ENCODE measurements around the gene FGFRL1. TPM values are rescaled to one million over a fixed set of nuclear protein-coding genes. Genes with fewer than 3 reads are reported as not detected.

FGFRL1 gene
- total RNA-seq, 1 donor from 2014 or later = 26.6 TPM

DNA sequence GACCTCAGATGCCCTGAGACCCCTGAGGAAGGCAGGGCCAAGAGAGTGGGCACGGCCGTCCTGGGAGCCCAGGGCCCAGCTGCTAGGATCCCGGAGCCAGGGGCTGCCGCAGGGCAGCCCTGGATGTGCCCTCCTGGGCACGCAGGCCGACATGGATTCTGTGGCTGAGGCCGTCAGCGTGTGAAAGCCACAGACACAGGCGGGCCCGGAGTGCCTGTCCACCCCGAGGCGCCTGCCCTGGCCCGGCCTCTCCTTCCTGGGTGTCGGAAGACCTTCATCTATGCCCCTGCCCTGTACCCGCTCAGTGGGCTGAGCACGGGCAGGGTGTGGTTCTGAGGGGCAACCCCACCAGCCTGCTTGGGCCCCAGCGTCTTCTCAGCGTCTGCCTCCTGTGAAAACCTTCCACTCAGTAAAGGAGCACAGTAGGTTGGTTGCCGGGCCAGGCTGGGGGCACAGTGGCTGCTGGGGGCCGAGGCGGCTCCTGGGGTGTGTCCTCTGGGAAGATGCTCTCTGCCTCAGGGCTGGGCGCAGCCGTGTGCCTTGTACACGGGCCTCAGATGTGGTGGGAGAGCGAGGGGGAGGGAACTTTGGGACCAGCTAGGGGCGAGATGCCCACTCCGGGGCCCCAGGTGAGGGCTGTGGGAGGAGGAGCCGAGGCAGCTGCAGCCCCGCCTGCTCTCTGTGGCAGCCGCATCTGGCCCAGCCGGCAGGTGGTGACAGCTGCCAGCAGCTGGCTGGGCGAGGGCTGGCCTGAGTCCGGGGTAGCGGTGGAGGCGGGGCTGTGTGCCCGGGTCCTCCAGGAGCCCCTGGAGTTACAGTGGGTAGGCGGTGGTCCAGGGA lies 20.8 kb downstream of the FGFRL1 start:
- no peak for DNase-seq
- intact Hi-C loops (cut with micrococcal nuclease) = no loop called here
- ATAC-seq = no peak

DNA sequence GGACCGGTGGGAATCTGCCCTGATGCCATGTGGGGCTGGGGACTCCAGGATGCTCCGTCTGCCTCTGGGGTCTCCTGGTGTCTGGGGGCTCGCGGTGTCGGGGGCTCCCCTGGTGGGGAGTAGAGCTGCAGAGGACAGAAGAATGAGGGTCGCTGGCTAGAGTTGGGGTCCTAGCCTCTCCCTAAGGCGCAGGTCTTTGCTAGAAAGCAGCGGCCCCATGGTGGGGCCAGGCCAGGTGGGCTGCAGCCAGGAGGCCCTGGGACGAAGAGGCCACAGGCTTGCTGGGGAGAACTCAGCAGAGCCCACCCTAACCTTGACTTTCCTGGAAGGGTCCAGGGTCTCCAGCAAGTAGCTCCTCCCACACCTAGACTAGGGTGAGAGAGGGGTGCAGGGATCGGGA lies 21.4 kb downstream of the FGFRL1 start:
- intact Hi-C loops (cut with micrococcal nuclease) = no loop called here
- no peak for ATAC-seq
- DNase-seq = no peak

DNA sequence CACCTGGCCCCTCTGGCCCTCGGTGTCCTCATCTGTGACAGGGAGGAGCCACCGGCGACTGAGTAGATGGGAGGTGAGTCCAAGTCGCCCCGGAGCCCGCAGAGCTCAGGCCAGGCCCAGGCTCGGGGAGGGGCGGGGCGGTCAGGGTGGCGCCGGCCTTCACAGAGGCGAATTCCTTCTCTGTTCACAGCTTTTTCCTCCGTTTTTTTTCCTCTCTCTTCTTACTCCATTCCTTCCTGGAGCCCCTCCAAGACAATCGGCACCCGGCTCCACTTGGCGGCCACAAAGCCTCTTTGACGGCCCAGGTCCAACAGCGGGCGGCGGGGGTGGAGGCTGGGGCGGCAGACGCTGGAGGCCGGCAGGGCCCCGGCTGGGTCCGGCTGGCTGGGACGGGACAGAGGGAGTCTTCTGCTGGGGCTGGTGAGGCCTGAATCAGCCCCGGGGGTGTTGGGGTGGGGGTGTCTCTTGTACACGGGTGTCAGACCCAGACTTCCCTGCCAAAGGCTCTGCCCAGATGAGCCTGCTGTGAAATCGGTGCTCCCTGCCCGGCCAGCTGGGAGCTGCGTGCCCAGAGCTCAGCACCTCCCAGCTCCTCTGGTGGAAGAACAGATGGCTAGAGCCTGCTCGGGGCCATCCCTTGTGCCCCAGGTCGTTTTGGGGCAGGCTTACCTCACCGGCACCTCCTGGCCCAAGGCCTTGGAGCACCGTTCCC lies 22.6 kb downstream of the FGFRL1 start:
- ATAC-seq (peak; percentile 59), DNase-seq (peak; percentile 67)
- intact Hi-C loops (cut with micrococcal nuclease) = no loop called here

DNA sequence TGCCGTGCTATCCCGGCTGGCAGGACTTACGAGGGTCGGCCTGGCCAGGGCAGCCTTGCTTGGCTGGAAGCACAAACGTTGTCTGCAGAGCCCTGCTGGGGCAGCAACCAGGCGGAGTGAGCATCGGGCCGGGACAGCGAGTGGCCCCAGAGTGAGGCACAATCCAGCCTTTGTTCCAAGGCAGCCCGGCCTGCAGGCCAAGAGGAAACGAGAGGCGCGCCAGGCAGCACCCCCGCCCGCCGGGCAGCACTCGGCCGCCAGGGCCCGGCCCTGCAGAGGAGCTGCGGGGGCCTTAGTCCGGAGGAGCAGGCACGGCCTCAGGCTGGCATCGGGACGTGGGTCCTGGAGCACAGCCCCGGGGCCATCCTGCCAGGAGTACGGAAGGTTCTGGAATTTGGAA lies 24.1 kb downstream of the FGFRL1 start:
- ATAC-seq (peak; percentile 62), DNase-seq (peak; percentile 64)
- intact Hi-C loops (cut with micrococcal nuclease) = no loop called here

DNA sequence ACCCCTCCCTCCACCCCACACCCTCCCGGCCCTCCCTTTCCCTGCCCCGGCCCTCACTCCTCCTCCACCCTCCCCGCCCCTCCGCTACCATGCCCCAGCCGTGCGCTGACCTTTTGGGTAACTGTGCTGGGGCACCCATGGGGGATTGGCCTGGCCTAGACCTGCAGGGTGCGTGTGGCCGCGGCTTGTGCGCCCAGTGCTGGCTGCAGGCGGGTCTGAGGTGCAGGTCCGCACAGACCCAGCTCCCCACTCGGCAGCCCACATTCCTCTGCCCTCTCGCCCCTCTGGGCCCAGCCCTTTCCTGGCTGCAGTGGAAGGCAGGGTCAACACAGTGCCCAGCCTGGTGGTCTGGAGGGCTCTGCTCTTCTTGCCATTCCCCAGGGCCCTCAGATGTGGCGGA lies 24.7 kb downstream of the FGFRL1 start:
- intact Hi-C loops (cut with micrococcal nuclease) = no loop called here
- ATAC-seq = no peak
- no peak for DNase-seq

DNA sequence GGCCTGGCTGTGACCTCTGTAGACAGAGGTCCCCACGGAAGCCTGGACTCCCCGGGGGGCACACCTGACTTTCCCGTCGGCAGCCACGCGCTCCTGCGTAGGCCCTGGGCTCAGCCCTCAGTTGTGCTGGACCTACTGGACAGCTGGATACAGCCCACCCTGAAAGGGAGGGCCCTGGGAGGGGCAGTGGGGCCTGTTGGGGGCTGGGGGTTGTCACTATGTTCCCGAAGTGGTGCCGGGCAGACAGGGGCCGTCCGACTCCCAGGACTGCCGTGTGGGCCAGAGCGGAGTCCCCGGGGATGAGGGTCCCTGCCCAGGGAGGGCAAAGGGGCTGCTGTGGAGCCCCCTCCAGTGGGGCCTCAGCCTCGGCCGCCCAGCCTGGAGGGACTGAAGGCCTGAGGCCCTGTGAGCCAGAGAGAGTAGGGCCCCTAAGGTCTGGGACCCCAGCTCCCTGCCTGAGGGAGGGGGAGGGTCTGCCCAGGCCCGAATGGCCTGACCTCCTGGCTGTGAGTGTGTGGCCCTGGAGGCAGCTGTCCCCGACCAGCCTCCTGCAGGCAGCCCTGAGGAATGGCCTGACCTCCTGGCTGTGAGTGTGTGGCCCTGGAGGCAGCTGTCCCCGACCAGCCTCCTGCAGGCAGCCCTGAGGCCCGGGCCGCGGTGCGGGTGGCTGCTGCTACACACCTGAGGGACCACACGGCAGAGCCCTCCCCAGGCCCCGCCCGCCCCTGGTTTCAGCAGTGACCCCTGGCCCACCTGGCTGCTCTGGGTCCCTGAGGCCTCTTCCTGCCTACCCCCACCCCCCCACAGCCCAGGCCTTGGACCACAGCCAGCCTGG lies 25.8 kb downstream of the FGFRL1 start:
- DNase-seq (no peak), ATAC-seq (no peak)
- intact Hi-C loops (cut with micrococcal nuclease) = no loop called here

DNA sequence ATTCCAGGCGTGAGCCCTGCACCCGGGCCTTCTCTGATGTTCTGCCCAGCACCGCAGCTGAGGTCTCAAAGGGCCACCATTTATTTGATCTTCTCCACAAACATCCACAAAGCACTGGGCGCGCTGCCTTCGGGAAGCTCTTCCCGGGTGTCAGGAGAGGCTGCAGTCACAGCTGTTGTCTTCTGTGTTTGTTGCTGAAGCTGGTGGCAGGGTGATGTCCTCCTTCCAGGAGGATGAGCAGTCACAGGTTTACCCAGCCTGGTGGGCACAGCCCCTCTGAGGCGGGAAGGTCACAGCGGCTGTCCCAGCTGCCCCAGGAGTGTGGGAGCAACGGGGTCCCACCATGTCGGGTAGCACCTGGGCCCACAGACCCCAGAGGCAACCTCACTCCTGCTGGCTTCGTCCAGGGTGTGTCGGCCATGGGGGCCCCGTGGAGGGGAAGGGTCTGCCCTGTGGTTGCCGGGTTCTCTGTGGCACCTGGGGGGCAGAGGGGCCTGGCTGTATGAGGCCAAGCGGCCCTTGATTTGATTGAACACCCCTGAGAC lies 27.6 kb downstream of the FGFRL1 start:
- ATAC-seq (no peak), DNase-seq (no peak)
- intact Hi-C loops (cut with micrococcal nuclease) = no loop called here

DNA sequence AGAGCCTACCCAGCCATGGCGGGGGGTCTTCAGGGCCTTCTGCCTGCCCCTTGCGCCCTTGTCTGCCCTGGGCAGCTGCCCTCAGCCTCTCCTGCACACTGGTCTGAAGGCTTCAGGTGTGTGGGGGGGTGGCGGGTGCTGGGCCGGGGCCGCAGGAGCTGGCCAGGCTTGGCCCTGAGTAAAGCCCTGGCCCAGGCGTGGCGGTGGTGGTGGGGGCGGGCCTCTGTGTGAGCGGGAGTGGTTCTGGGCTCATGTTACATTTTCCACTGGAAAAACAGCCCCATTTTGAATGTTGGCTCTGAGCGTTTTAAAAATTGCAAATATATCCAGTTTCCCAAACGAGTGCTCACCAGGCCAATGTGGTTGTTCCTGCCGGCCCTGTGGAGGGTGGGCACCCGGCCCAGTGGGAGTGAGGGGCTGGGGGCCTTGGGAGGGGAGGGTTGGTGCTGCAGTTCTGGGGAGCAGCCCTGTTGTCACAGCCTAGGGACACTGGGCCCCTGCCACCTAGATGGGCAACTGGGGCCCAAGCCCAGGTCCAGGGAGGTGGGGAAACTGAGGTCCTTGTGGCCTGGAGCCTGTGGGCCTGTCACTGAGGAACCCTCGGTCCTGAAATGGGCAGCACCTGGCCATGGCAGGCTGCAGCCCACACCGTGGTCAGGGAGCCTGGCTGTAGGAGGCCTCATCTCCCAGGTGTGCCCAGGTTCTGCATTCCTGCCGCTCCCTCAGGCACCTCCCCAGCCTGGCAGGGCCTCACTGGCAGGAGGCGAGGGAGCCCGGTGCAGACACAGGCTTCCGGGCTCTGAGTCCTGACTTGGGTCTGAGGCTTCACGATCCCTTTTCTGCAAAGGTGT lies 28.3 kb downstream of the FGFRL1 start:
- intact Hi-C loops (cut with micrococcal nuclease) = no loop called here
- ATAC-seq (peak; percentile 12), DNase-seq (peak; percentile 59)

DNA sequence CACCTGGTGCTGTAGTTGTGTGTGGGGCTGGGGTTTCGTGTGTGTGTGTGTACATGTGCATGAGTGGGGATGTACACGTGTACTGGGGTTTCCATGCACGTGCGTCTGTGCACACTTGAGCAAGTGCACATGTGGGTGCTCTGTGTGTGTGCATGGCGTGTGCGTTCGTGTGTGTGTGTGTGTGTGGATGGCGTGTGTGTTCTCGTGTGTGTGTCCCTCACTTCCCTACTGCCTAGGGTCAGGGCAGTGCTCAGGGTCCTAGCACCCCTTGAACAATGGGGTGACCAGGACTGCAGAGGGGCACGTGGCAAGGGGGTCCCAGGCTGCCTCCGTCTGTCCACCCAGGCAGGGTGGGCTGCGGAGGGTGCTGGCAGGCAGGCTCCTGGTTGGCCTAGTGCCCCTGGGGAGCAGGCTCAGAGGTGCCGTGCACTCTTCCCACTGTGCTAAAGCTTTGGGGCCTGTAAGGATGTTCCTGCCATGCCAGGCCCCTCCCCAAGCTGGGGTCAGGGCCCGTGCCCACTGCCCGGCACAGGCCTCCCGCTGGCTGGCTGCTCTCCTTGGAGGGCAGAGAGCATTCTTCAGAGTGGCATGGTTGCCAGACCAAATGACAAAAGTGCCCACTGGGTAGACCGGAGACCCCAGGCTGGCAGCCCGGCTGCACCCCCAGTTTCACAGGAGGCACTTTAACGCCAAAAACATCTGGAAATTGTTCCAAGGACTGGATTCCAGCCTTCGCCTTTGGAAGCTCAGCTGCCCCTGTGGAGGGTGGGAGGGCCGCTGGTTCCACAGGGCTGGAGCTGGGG lies 29.1 kb downstream of the FGFRL1 start:
- ATAC-seq (no peak), DNase-seq (peak; percentile 24)
- intact Hi-C loops (cut with micrococcal nuclease) = no loop called here

DNA sequence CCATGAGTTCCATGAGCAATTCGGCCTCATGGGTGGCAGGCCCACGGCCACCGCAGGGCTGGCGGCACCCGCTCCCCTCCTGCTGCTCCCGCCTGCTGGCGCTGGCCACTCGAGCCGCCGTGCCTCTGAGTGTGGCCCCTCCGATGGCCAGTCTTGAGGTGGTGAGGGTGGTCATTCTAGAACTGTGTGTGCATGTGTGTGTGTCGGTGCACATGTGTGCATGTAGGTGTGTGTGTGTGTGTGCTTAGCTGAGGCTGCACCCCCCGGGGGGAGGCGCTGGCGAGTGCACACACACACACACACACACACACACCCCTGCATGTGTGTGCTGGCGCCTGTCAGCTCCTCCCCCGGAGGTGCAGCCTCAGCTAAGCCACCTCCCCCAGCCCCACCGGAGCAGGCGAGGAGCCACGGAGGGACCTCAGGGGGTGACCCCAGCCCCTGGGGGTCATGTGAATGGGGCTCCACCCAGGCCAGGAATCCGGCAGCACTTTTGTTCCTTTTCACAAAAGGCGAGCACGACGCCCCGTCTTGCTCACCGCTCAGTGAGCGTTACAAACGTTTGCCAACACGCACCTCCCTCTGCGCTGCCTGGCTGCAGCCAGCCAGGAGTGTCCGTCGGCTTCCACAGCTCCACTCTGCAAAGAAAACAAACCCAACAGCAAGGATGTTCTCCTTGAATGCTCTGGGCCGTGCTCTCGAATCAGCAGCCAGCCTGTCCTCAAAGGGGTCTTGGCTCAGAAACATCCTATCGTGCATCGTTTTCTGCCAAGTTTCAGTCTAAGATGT lies 29.9 kb downstream of the FGFRL1 start:
- intact Hi-C loops (cut with micrococcal nuclease) = no loop called here
- no peak for ATAC-seq
- DNase-seq = peak; percentile 41

DNA sequence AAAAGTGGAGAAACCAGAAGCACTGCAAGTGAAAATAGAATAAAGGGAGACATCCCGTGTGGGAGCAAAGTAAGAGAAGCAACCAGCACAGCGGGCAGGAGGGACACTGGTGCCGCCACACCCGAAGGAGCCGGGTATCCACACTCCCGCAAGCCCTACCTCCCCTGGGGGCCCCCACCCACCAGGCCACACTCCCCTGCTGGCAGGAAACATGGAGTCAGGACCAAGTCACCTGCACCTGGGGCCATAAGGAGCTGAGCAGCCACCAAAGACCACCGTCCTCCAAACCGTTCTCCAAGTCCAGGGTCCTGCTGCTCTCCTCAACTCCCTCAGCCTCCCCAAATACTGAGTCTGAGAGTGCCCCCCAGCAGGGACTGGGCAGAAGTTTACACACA lies 30.5 kb downstream of the FGFRL1 start:
- ATAC-seq = no peak
- DNase-seq = peak; percentile 14
- intact Hi-C loops (cut with micrococcal nuclease) = no loop called here

DNA sequence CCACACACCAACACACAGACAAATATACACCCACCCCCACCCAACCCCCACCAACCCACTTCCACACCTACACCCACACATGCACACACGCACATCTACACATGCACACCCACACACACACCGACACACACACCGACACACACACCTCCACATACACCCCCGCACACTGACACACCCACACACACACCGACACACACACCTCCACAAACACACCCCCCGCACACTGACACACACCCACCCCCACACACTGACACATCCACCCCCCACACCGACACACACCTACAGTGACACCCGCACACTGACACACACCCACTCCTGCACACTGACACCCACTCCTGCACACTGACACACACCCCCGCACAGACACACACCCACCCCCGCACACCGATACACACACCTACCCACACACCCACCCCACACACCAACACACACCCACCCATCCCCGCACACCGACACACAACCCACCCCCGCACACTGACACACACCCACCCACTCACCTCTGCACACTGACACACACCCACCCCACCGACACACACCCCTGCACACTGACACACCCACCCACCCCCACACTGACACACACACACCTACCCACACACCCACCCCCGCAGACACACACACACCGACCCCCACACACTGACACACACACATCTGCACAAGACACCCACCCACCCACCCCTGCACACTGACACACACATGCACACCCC lies 31.1 kb downstream of the FGFRL1 start:
- peak; percentile 7 for DNase-seq
- no peak for ATAC-seq
- intact Hi-C loops (cut with micrococcal nuclease) = no loop called here

DNA sequence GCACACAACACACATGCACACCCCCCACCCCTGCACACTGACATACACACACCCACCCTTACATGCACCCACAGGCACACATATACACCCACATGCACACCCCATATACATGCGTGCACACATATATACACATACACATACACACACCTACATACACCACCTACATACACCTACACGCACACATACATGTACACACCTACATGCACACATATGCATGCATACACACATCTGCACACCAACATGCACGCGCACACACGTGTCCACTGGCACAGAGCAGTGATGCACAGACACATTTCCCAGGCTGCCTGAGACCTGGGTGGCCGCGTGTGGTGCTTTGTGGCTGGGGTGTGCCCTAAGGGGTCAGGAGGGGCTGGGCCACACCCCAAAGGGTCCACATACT lies 31.7 kb downstream of the FGFRL1 start:
- intact Hi-C loops (cut with micrococcal nuclease) = no loop called here
- no peak for ATAC-seq
- DNase-seq = no peak

DNA sequence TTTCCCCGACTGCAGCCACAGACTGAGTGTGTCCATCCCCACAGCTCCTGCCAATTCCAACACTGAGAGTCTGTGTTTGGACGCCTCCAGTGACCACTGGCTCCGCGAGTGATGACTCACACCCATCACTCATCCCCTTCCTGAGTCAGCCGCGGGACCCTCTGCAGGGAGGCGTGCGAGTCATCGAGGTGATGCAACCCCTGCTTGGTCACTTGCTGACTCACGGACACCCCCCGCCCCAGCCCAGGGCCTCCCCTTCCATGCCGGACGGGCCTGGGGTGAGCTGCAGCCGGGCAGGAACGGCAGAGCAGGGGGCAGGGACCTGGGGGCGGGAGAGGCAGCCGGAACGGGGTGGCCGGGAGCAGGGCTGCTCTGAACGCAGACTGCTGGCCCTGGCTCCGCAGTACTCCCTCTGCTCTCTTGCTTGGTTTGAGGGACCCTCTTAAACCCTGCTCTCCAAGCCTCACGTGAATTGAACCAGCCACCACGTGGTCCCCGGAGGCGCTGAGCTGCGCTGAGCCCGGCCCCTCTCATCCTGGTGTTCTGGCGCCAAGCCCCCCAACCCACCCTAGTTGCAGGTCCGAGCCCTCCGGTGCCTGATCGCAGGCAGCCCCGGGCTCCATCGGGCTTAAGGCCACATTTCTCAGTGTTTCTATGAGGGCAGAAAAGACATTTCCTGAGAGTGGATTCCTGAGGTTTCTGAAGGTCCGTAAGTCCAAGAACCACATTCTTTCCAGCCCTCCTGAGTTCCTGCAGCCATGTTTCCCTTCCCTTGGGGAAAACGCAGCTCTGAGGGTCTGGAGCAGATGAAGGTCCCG lies 32.4 kb downstream of the FGFRL1 start:
- ATAC-seq (peak; percentile 90), DNase-seq (peak; percentile 88)
- intact Hi-C loops (cut with micrococcal nuclease) = no loop called here

DNA sequence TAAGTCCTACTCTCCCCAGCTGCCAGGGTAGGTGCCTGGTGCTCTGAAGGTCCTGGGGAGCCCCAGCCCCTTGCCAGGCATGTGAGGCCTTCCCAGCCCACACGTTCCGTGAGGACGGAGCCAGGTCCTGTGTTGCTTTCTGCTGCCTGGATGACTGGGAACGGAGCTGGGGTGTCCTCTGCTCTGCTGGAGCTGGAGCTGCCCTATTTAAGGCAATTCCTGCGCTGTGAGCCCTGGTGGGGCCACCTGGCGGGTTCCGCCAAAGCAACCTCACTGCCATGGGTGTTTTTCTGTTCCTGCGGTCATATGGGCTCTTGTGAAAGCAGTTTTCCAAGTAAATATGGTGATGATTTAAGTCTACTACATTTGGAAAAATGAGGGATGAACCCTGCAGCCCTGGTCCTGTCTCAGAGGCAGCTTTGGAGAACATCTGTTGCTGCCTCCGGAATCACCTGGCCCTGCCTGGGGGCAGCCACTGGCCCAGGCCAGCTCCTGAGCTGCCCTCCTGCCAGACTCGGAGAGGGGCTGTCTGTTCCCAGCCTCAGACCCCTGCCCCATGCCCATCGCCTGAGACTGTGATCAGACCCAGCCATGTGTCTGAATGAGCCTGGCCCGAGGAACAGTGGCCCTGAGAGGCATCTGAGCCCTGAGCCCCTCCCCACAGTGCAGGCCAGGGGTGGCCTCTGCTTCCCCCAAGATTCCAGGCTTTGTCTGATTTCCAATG lies 33.2 kb downstream of the FGFRL1 start:
- ATAC-seq (no peak), DNase-seq (peak; percentile 25)
- intact Hi-C loops (cut with micrococcal nuclease) = no loop called here
